ENCODE measurements around the gene ACTG2. TPM values are rescaled to one million over a fixed set of nuclear protein-coding genes. Genes with fewer than 3 reads are reported as not detected.
A peak's percentile ranks its signal among the peaks of the same experiment; 100 is the strongest.

Gene ACTG2
- total RNA-seq, 4 donors from 2014 or later: 4,013 to 8,538 (median 5,633) TPM

DNA sequence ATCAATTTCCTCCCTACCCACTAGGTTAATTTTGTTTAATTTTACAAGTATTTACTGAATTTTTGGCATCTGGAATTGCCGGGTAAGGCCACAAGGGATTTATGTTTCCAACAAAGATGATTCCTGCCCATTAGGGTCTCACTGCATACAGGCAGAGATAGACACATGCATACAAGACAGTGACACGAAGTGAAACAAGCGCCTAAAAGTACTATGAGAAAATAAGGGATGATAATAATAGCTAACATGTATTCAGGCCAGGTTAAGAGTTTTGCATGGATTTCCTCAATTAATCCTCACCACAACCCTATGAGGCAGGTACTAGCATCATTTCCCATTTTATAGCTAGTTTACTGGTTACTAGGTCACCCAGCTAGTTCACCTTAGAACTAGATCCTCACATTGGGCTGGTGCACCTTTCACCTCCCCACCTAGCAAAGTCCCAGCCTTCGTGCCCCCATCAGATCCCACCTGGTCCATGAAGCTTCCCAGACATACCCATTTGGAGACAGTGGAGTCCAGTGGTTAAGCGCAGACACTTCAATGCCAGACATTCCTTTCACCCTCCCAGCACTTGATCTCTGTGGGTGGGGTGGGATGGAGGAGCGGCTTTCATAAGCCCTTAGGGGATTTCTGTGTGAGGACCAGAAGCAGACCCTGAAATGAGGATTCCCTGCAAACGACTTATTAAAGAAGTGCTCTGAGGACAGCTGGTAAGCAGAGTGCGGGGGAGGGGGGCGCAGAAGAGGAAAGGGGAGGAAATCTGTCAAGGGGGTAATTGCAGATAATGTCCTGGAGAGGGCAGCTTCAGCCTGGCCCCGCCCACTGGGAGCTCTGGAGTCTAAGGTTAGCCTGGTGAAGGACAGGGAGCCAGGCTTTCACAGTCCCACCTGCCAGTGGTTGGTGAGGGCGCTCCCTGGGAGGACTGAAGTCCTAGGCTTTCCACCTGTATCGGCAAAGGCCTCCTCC lies 28.1 kb downstream of the ACTG2 start:
- H3K9me3 ChIP-seq: no peaks in the 10 kb centered on the region
- H3K36me3 ChIP-seq: peaks cover 0 to 40% (median 26%) of the 10 kb centered on the region in 4 donors
- H3K4me3 ChIP-seq: no peak overlapping the region
- no peak for DNase-seq (ENCODE audit: extremely low spot score)
- TF ChIP-seq, protein P1, sequence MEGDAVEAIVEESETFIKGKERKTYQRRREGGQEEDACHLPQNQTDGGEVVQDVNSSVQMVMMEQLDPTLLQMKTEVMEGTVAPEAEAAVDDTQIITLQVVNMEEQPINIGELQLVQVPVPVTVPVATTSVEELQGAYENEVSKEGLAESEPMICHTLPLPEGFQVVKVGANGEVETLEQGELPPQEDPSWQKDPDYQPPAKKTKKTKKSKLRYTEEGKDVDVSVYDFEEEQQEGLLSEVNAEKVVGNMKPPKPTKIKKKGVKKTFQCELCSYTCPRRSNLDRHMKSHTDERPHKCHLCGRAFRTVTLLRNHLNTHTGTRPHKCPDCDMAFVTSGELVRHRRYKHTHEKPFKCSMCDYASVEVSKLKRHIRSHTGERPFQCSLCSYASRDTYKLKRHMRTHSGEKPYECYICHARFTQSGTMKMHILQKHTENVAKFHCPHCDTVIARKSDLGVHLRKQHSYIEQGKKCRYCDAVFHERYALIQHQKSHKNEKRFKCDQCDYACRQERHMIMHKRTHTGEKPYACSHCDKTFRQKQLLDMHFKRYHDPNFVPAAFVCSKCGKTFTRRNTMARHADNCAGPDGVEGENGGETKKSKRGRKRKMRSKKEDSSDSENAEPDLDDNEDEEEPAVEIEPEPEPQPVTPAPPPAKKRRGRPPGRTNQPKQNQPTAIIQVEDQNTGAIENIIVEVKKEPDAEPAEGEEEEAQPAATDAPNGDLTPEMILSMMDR (IDR thresholded peaks at IDR 0.05): peak in 2 of 3 experiments; percentile 40 to 55
- TF ChIP-seq POLR2AphosphoS5 (IDR thresholded peaks at IDR 0.05) (peak in 1 of 2 donors; percentile 56), POLR2A (IDR thresholded peaks at IDR 0.05; ENCODE audit: low read depth) (no peak)
- peaks cover under 1 to 9% (median 4%) of the 10 kb centered on the region in 4 donors for H3K4me1 ChIP-seq
- H3K27me3 ChIP-seq: no peaks in the 10 kb centered on the region
- WGBS: 36% methylated on average over 12 of the region's 12 CpGs
- intact Hi-C loops (cut with DNase I): loop anchor here (10.0 kb wide), 2 partner anchors 96 to 224 kb away; partner anchors contain the start of genes BOLA3 and STAMBP
- H3K27ac ChIP-seq (replicated peaks in 1 of 4): peak overlapping the region; percentile 67 to 82 (median 70)

DNA sequence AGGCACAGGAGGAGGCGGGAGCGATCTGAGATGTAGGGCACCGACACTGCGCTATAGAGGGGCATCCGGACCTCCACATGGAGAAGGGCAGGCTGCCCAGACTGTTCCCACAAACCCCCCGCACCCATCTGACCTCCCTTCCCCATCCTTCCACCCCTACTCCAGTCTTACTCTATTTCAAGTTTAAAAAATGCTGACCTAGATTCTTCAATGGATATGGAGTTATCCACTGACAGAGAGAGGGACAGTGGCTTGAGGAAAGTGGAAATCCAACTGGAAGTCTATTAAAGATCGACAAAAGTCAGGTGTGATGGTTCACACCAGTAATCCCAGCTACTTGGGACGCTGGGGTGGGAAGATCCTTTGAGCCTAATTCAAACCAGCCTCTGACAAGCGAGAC lies 28.8 kb downstream of the ACTG2 start:
- TF ChIP-seq EP300 (IDR thresholded peaks at IDR 0.05): no peak
- TF ChIP-seq, protein P1 (IDR thresholded peaks at IDR 0.05): no peak
- no peak for TF ChIP-seq POLR2AphosphoS5 (IDR thresholded peaks at IDR 0.05)
- no peak for TF ChIP-seq POLR2A (IDR thresholded peaks at IDR 0.05; ENCODE audit: low read depth)
- H3K9me3 ChIP-seq: no peaks in the 10 kb centered on the region
- H3K4me1 ChIP-seq: peaks cover 6 to 14% (median 9%) of the 10 kb centered on the region in 4 donors
- H3K27ac ChIP-seq (replicated peaks in 1 of 4): peak overlapping the region; percentile 67 to 82 (median 70)
- no peak for DNase-seq (ENCODE audit: extremely low spot score)
- peaks cover 0 to 32% (median 21%) of the 10 kb centered on the region in 4 donors for H3K36me3 ChIP-seq
- intact Hi-C loops (cut with DNase I): loop anchor here (10.0 kb wide), 2 partner anchors 97 to 223 kb away; partner anchors contain the start of genes BOLA3 and STAMBP
- no peaks in the 10 kb centered on the region for H3K27me3 ChIP-seq
- H3K4me3 ChIP-seq: no peak overlapping the region
- 52% methylated on average over 9 of the region's 9 CpGs for WGBS

DNA sequence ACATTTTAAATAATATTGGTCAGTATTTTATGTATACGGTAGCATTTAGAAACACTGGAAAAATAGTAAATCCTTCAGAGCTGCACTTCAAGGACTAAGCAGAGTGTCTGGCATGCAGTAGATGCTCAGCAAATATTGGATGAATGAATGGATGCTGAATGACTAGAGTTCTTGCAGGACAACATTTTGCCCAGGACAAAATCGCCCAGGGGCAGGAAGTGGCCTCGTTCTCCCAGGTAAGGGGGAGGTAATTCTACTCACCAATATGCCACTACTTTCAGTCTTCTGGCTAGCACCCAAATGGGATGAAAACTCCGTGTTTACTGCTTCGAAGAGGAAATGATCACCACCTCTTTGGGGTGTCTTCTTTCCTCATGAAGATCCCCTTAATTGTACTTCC lies 29.9 kb downstream of the ACTG2 start:
- intact Hi-C loops (cut with DNase I): loop anchor here (10.0 kb wide), 2 partner anchors 98 to 222 kb away; partner anchors contain the start of genes BOLA3 and STAMBP

DNA sequence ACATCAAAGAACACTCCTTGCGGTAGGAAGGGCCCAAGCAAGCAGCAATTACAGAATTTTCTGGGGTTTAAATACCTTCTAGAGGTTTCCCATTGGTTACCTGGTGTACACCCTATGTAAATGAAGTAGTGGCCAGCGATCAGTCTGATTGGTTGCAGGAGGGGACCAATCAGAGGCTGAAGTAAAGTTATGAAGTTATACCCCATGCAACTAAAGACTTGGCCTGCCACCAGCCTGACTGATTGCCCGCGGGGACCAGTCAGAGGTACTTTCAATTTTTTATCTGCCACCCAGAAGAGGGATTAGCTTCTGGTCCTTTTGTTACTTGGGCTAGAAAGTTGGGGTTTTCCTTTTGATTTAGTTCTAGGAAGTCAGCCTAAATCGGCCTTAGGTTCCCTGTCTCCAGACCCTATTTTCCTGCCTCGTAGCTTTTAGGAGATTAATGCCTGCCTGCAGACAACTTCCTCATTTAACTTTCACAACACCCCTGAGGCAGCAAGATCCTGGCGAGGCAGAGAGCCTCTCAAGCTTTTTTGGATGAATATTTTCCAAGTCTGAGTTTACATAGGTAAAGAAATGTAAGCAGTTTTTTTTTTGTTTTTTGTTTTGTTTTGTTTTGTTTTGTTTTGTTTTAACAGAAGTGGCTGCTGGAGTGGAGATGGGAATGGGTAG lies 32.4 kb downstream of the ACTG2 start:
- intact Hi-C loops (cut with DNase I): loop anchor here (5.0 to 10.0 kb wide), 4 partner anchors 62 to 220 kb away; partner anchors contain the start of genes BOLA3 and STAMBP

More for the DNA sequence above, 29.9 kb downstream of the ACTG2 start:
- H3K27me3 ChIP-seq: no peaks in the 10 kb centered on the region
- WGBS: 53% methylated on average over 5 of the region's 5 CpGs
- H3K36me3 ChIP-seq: peaks cover 0 to 21% (median 13%) of the 10 kb centered on the region in 4 donors
- no peak overlapping the region for H3K27ac ChIP-seq (replicated peaks in 1 of 4)
- no peak overlapping the region for H3K4me3 ChIP-seq
- no peak for DNase-seq (ENCODE audit: extremely low spot score)
- peaks cover 10 to 22% (median 13%) of the 10 kb centered on the region in 4 donors for H3K4me1 ChIP-seq
- no peak for TF ChIP-seq POLR2A (IDR thresholded peaks at IDR 0.05; ENCODE audit: low read depth)
- no peak for TF ChIP-seq EP300 (IDR thresholded peaks at IDR 0.05)
- TF ChIP-seq, protein P1 (IDR thresholded peaks at IDR 0.05): no peak
- no peak for TF ChIP-seq POLR2AphosphoS5 (IDR thresholded peaks at IDR 0.05)
- no peaks in the 10 kb centered on the region for H3K9me3 ChIP-seq

More for the DNA sequence above, 32.4 kb downstream of the ACTG2 start:
- no peak for DNase-seq (ENCODE audit: extremely low spot score)
- no peaks in the 10 kb centered on the region for H3K36me3 ChIP-seq
- H3K27me3 ChIP-seq: no peaks in the 10 kb centered on the region
- no peak overlapping the region for H3K27ac ChIP-seq (replicated peaks in 1 of 4)
- H3K4me1 ChIP-seq: peaks cover 29 to 47% (median 37%) of the 10 kb centered on the region in 4 donors
- no peak overlapping the region for H3K4me3 ChIP-seq
- WGBS: 85% methylated on average over 7 of the region's 7 CpGs
- no peaks in the 10 kb centered on the region for H3K9me3 ChIP-seq
- TF ChIP-seq EP300 (IDR thresholded peaks at IDR 0.05) (no peak), POLR2AphosphoS5 (IDR thresholded peaks at IDR 0.05) (no peak), POLR2A (IDR thresholded peaks at IDR 0.05; ENCODE audit: low read depth) (no peak)
- TF ChIP-seq, protein P1 (IDR thresholded peaks at IDR 0.05): no peak
